HepG2 (cell line): ENCODE data around the gene GATD1. TPM values are rescaled to one million over a fixed set of nuclear protein-coding genes. Genes with fewer than 3 reads are reported as not detected.

Source experiments
- ATF7 ChIP-seq, 2 experiments: fragments of 450-650 bp in 1 of 2; sonication (generic) in 1 of 2; formaldehyde crosslinking in 1 of 2; IDR thresholded peaks; 2 replicates each; pipeline versions ENCODE4 v1.4.0 to v1.6.1; 2016 to 2020; ENCODE audit warnings: antibody characterized with exemption in 1 of 2, mild to moderate bottlenecking in 1 of 2, missing genetic modification reagents in 1 of 2
- CEBPB ChIP-seq: IDR thresholded peaks from 2 replicates; pipeline ENCODE4 v1.6.1; 2011; ENCODE audit warnings: low read depth, low read length, improper control_type of control experiment, borderline replicate concordance
- ETV5 ChIP-seq: IDR thresholded peaks from 2 replicates; pipeline ENCODE4 v1.6.1; 2018; ENCODE audit warnings: missing biosample characterization, missing genetic modification reagents, inconsistent platforms, borderline replicate concordance
- FOXK2 ChIP-seq: fragments of 450-650 bp; IDR thresholded peaks from 2 replicates; pipeline ENCODE4 v1.6.1; 2016
- GTF3A ChIP-seq: sonication (generic); formaldehyde crosslinking; conservative IDR thresholded peaks from 2 replicates; pipeline ENCODE4 v1.4.0; 2020; ENCODE audit warnings: mild to moderate bottlenecking, missing genetic modification reagents
- HMG20A ChIP-seq: IDR thresholded peaks from 2 replicates; pipeline ENCODE4 v1.6.1; 2016; ENCODE audit warnings: borderline replicate concordance
- HNF4A ChIP-seq: sonication (generic); formaldehyde crosslinking; IDR thresholded peaks from 2 replicates; pipeline ENCODE4 v1.4.0; 2020; ENCODE audit warnings: missing genetic modification reagents
- HNRNPH1 ChIP-seq: fragments of 200-400 bp; formaldehyde crosslinking; optimal IDR thresholded peaks from 2 replicates; pipeline ENCODE3; 2017; ENCODE audit warnings: mild to moderate bottlenecking, low read depth, low read length
- IRF1 ChIP-seq: sonication (generic); formaldehyde crosslinking; IDR thresholded peaks from 2 replicates; pipeline ENCODE4 v1.4.0; 2020; ENCODE audit warnings: low read depth, mild to moderate bottlenecking, missing genetic modification reagents
- KAT2B ChIP-seq: fragments of 150-350 bp; IDR thresholded peaks from 2 replicates; pipeline ENCODE4 v1.6.1; 2014; ENCODE audit warnings: low read depth, low read length, borderline replicate concordance
- KLF16 ChIP-seq, 2 experiments: sonication (generic) in 1 of 2; formaldehyde crosslinking in 1 of 2; IDR thresholded peaks; 2 replicates each; pipeline versions ENCODE4 v1.6.1 to v1.8.0; 2016 to 2023; ENCODE audit warnings: missing genetic modification reagents in 2 of 2, missing compliant biosample characterization in 1 of 2
- NR2F6 ChIP-seq, 2 experiments: IDR thresholded peaks; 2 replicates each; pipeline ENCODE4 v1.6.1; 2016; ENCODE audit warnings: antibody characterized with exemption in 1 of 2, mild to moderate bottlenecking in 1 of 2
- POLR2AphosphoS5 ChIP-seq: IDR thresholded peaks from 2 replicates; pipeline ENCODE4 v1.6.1; 2012; ENCODE audit warnings: low read depth, low read length
- SIX4 ChIP-seq: sonication (generic); formaldehyde crosslinking; IDR thresholded peaks from 2 replicates; pipeline ENCODE4 v1.4.0; 2020; ENCODE audit warnings: missing genetic modification reagents
- ZBTB38 ChIP-seq: sonication (generic); formaldehyde crosslinking; IDR thresholded peaks from 2 replicates; pipeline ENCODE4 v1.5.1; 2020; ENCODE audit warnings: mild to moderate bottlenecking, missing genetic modification reagents
- ZFAT ChIP-seq: sonication (generic); formaldehyde crosslinking; conservative IDR thresholded peaks from 2 replicates; pipeline ENCODE4 v1.8.1; 2023; ENCODE audit warnings: missing genetic modification reagents, inconsistent platforms
- ZNF17 ChIP-seq: sonication (generic); formaldehyde crosslinking; IDR thresholded peaks from 2 replicates; pipeline ENCODE4 v1.5.0; 2020; ENCODE audit warnings: mild to moderate bottlenecking, missing genetic modification reagents
- ZNF678 ChIP-seq: sonication (generic); formaldehyde crosslinking; IDR thresholded peaks from 2 replicates; pipeline ENCODE4 v1.4.0; 2020; ENCODE audit warnings: mild to moderate bottlenecking, missing genetic modification reagents
- ZNF883 ChIP-seq: sonication (generic); formaldehyde crosslinking; IDR thresholded peaks from 2 replicates; pipeline ENCODE4 v1.5.1; 2020; ENCODE audit warnings: mild to moderate bottlenecking, missing genetic modification reagents; ENCODE audit errors: not compliant biosample characterization
- polyA plus RNA-seq, 8 experiments: library from polyadenylated mRNA; depleted of rRNA in 3 of 8; stranded (reverse) in 7 of 8; unstranded in 1 of 8; fragments of >200 nt; fragmentation: Illumina TruSeq in 4 of 8; extraction: Trizol in 4 of 8; gene quantifications; 2 replicates each; pipeline versions ENCODE4 v1.2.1 to v1.2.3, GENCODE V29; 2011 to 2016; ENCODE audit warnings: low read depth in 4 of 8, missing spikeins in 1 of 8, mixed read lengths in 1 of 8; ENCODE audit not compliant: insufficient read depth in 1 of 8
- total RNA-seq, 5 experiments: library from RNA; depleted of rRNA; stranded (reverse); fragments of >200 nt; fragmentation: Illumina TruSeq; extraction: Trizol; gene quantifications; 2 replicates each; pipeline ENCODE4 v1.2.3, GENCODE V29; 2016; ENCODE audit warnings: low read depth in 1 of 5
- TF ChIP-seq, protein P1 (sequence below): sonication (generic); formaldehyde crosslinking; IDR thresholded peaks from 2 replicates; pipeline ENCODE4 v1.5.1; 2020; ENCODE audit warnings: missing genetic modification reagents, mild to moderate bottlenecking, borderline replicate concordance
- TF ChIP-seq, protein P2 (sequence below): IDR thresholded peaks from 2 replicates; pipeline ENCODE4 v1.6.1; 2016; ENCODE audit warnings: missing compliant biosample characterization, missing genetic modification reagents, borderline replicate concordance
- TF ChIP-seq, protein P3 (sequence below): sonication (generic); formaldehyde crosslinking; IDR thresholded peaks from 2 replicates; pipeline ENCODE4 v1.8.1; 2023; ENCODE audit warnings: missing genetic modification reagents, mild to moderate bottlenecking, borderline replicate concordance

The GATD1 gene
- total and polyA plus RNA-seq, 2 of the 13 experiments (the other 11 are each of a cell fraction or from before 2014, with no cell fraction given) = 31.3 to 60.5 TPM

GRCh38 chr11:819943-820649 is 42.8 kb upstream of the GATD1 start (continued):
- TF ChIP-seq, protein P1, sequence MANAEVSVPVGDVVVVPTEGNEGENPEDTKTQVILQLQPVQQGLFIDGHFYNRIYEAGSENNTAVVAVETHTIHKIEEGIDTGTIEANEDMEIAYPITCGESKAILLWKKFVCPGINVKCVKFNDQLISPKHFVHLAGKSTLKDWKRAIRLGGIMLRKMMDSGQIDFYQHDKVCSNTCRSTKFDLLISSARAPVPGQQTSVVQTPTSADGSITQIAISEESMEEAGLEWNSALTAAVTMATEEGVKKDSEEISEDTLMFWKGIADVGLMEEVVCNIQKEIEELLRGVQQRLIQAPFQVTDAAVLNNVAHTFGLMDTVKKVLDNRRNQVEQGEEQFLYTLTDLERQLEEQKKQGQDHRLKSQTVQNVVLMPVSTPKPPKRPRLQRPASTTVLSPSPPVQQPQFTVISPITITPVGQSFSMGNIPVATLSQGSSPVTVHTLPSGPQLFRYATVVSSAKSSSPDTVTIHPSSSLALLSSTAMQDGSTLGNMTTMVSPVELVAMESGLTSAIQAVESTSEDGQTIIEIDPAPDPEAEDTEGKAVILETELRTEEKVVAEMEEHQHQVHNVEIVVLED = no peak
- TF ChIP-seq POLR2AphosphoS5 (peak; percentile 45; the same call in 1 of the 2 replicates), ZNF678 (CRISPR knock-in tag) (no peak), HNRNPH1 (no peak), CEBPB (no peak), HNF4A (CRISPR knock-in tag) (0 out of 2 replicates have a peak, but pooled peaks have one; percentile 16), IRF1 (CRISPR knock-in tag) (no peak), GTF3A (CRISPR knock-in tag) (no peak), KAT2B (no peak), ZNF17 (no peak), SIX4 (CRISPR knock-in tag) (no peak), ATF7 (IDR thresholded peaks at IDR 0.05) (no peak), ATF7 (CRISPR knock-in tag; IDR thresholded peaks at IDR 0.05) (no peak), ETV5 (CRISPR knock-in tag) (0 out of 2 replicates have a peak, but pooled peaks have one; percentile 1), ZFAT (CRISPR knock-in tag) (no peak), NR2F6 (IDR thresholded peaks at IDR 0.05) (no peak), NR2F6 (CRISPR knock-in tag; IDR thresholded peaks at IDR 0.05) (0 out of 2 replicates have a peak, but pooled peaks have one; percentile 13), HMG20A (CRISPR knock-in tag) (no peak), FOXK2 (no peak), KLF16 (CRISPR knock-in tag; IDR thresholded peaks at IDR 0.05) (0 out of 4 replicates have a peak, but pooled peaks of 1 of the 2 experiments have one; percentile 28), ZBTB38 (no peak; the same call in 1 of the 2 replicates), ZNF883 (CRISPR knock-in tag) (no peak)
- TF ChIP-seq, protein P2, sequence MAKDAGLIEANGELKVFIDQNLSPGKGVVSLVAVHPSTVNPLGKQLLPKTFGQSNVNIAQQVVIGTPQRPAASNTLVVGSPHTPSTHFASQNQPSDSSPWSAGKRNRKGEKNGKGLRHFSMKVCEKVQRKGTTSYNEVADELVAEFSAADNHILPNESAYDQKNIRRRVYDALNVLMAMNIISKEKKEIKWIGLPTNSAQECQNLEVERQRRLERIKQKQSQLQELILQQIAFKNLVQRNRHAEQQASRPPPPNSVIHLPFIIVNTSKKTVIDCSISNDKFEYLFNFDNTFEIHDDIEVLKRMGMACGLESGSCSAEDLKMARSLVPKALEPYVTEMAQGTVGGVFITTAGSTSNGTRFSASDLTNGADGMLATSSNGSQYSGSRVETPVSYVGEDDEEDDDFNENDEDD (CRISPR knock-in tag) = no peak
- TF ChIP-seq, protein P3, sequence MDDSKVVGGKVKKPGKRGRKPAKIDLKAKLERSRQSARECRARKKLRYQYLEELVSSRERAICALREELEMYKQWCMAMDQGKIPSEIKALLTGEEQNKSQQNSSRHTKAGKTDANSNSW = no peak
